Dendritic cell treated with granulocyte-macrophage colony-stimulating factor and Interleukin-4, amounts not matched to agents 40 ng/mL and 50 ng/mL, for 4 days (primary cell): ENCODE data around the gene CAB39L.

Experiments
- H3K27ac Mint-ChIP-seq: one replicate; pipeline ENCODE4 v1.8.0; 2022; ENCODE audit warnings: mild to moderate bottlenecking, mixed read lengths
- H3K27me3 Mint-ChIP-seq: one replicate; pipeline ENCODE4 v1.8.0; 2022; ENCODE audit warnings: mild to moderate bottlenecking, mixed read lengths
- H3K36me3 Mint-ChIP-seq: one replicate; pipeline ENCODE4 v1.8.0; 2022; ENCODE audit warnings: low read depth, mixed read lengths
- H3K4me1 Mint-ChIP-seq: one replicate; pipeline ENCODE4 v1.8.0; 2022; ENCODE audit warnings: low read depth, mixed read lengths
- H3K4me3 Mint-ChIP-seq: one replicate; pipeline ENCODE4 v1.8.0; 2022; ENCODE audit warnings: mild to moderate bottlenecking, moderate library complexity, mixed read lengths
- H3K9me3 Mint-ChIP-seq: one replicate; pipeline ENCODE4 v1.8.0; 2022; ENCODE audit warnings: mixed read lengths
- intact Hi-C: fragments of 100-400 bp; cut with micrococcal nuclease; formaldehyde crosslinking; loops from one replicate; pipeline ENCODE4 v1.15.0; 2022

The CAB39L gene

DNA sequence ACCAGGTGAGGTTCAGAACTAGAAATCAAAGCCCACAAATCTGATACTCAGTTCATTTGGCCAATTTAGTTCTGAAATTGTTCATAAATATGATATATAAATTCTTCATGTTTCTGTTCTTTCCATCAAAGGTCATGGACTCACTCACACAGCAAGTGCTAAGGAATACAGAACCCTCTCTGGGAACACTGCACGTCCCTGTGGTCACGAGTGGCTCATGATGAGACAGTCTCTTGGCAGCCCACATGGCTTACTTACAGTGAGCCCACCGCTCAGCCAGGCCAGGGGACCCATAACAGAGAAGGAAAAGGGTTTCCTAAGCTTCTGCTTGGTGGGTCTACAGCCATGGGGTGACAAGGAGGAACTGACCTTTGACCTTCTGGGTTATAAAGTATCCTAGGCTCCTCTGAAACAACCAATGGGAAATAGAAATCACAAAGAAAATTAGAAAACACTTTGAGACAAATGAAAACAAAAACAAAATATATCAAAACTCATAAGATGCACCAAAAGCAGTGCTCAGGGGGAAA, 128.8 kb downstream of the CAB39L start:
- no peak overlapping the region for H3K4me3 Mint-ChIP-seq
- no peak overlapping the region for H3K27ac Mint-ChIP-seq
- intact Hi-C loops: no loop called here
- no peaks in the 10 kb centered on the region for H3K27me3 Mint-ChIP-seq
- H3K36me3 Mint-ChIP-seq: peaks cover 2% of the 10 kb centered on the region
- H3K4me1 Mint-ChIP-seq: peaks cover 9% of the 10 kb centered on the region
- H3K9me3 Mint-ChIP-seq: no peaks in the 10 kb centered on the region

DNA sequence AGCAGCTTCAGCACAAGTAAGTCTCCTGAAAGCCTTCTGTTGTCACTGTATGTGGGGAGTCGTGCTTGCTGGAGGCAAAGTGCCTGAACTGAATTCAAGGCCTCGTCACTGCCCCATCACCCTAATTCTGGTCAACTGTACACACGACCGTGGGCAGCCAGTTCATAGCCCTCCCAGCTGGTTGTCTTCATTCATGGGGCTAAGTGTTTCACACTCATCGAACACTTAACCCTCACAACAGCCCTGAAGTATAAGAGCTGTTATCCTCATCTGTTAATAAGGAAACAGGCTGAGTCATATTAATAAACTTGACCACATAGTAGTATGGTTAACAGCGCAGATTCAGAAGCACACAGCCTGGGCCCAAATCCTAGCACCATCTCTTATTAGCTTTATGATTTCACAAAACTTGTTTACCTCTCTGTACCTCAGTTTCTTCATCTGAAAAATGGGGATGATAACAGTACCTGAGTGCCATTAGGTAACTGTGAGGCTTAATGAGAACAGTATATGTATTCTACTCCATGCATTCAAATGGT, 129.5 kb downstream of the CAB39L start:
- H3K27ac Mint-ChIP-seq: peak overlapping the region; percentile 31
- peaks cover 6% of the 10 kb centered on the region for H3K36me3 Mint-ChIP-seq
- peaks cover 9% of the 10 kb centered on the region for H3K4me1 Mint-ChIP-seq
- no peaks in the 10 kb centered on the region for H3K27me3 Mint-ChIP-seq
- no peaks in the 10 kb centered on the region for H3K9me3 Mint-ChIP-seq
- no peak overlapping the region for H3K4me3 Mint-ChIP-seq
- intact Hi-C loops: no loop called here

DNA sequence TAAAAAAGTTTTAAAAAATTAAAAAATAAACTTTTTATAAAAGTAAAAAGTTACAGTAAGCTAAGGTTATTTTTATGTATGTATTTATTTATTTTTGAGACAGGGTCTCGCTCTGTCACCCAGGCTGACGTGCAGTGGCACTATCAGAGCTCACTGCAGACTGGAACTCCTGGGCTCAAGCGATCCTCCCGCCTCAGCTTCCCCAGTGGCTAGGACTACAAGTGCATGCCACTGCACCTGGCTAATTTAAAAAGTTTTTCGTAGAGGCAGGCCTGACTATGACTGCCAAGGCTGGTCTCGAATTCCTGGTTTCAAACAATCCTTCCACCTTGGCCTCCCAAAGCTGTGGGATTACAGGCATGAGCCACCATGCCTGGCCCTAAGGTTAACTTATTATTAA, 132.0 kb downstream of the CAB39L start:
- no peak overlapping the region for H3K27ac Mint-ChIP-seq
- no peak overlapping the region for H3K4me3 Mint-ChIP-seq
- peaks cover 6% of the 10 kb centered on the region for H3K36me3 Mint-ChIP-seq
- no peaks in the 10 kb centered on the region for H3K9me3 Mint-ChIP-seq
- H3K4me1 Mint-ChIP-seq: peaks cover 9% of the 10 kb centered on the region
- H3K27me3 Mint-ChIP-seq: no peaks in the 10 kb centered on the region
- intact Hi-C loops: no loop called here

DNA sequence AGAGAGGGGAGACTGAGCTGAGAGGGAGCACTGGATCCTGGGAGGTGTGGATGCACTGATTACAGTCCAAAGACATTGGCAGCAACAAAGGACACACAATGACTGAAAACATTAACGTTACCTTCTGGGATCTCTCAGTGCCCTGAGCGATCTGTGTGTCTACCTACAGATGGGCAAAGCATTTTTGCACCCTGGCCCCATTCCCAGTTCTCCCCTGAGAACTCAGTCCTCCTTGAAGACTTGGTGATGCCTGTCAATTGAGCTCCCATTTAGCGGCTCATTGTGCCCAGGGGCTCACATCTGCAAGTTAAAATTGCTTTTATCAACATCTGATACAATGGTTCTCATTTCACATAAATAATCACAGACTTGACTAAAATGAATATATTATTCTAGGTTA, 133.6 kb downstream of the CAB39L start:
- H3K4me3 Mint-ChIP-seq: no peak overlapping the region

DNA sequence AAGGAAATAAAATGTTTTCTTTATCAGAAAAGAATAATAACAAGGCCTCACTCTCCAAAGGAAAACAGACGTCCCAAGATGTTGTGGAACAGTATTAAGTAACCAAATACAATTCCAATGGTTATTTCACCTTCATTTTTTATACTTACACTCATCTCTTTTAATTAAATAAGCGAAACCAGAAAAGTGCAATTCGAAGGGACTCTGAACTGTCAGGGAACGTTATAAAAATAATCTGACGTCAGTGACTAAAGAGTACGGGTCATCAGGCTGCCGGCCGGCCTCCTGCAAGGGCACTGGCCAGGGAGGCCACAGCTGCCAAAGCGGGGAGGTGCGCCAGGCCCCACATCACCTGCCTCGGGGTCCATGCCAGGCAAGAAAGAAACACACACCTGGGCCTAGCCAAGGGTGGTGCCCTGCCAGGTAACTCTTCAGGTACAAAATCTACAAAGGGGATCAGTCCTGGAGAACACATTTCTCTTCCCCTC, 134.9 kb downstream of the CAB39L start:
- H3K4me3 Mint-ChIP-seq: no peak overlapping the region
- peaks cover 5% of the 10 kb centered on the region for H3K4me1 Mint-ChIP-seq
- intact Hi-C loops: no loop called here

More for the DNA sequence above, 133.6 kb downstream of the CAB39L start:
- intact Hi-C loops: no loop called here
- Mint-ChIP-seq H3K36me3 (peaks cover 6% of the 10 kb centered on the region), H3K9me3 (no peaks in the 10 kb centered on the region), H3K27me3 (no peaks in the 10 kb centered on the region), H3K4me1 (peaks cover 9% of the 10 kb centered on the region), H3K27ac (no peak overlapping the region)

DNA sequence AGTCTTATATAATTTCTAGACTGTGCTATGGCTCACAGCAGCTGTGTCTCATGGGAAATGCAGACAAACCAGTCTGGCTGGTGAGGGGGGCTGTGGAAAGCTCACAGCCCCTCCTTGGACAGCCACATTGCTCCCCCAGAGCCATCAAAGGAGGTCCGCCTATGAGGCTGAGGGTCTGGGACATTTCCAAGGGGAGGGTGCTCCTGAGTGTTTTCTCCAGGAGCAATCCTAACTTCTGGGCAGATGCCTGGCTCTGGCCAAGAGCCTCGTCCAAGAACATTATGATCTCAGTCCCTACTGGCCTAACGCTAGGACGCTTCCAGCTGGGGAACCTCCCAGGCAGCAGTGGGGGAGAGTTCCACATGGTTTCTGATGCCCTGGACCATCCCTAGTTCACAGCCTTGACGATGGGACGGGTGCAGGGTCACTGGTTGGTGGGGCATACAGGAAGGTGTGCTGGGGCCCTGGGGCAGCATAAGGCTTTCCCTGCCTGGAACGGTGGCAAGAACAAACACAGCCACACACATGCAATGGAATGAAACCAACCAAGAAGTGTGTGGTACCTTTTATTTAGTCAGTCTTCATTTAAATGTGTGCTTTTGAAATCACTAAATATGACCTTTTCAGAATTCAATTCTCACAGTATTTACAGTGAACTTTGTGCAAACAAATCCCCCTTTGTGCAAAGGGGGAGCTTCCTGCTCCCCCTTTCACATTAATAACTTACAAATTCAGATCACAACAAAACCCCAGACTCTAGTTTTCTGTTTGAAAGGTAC, 135.6 kb downstream of the CAB39L start:
- Mint-ChIP-seq H3K4me1 (peaks cover 5% of the 10 kb centered on the region), H3K27ac (no peak overlapping the region), H3K27me3 (no peaks in the 10 kb centered on the region), H3K9me3 (no peaks in the 10 kb centered on the region), H3K36me3 (peaks cover 6% of the 10 kb centered on the region), H3K4me3 (no peak overlapping the region)
- intact Hi-C loops: no loop called here

More for the DNA sequence above, 134.9 kb downstream of the CAB39L start:
- Mint-ChIP-seq H3K27ac (no peak overlapping the region), H3K9me3 (no peaks in the 10 kb centered on the region), H3K27me3 (no peaks in the 10 kb centered on the region), H3K36me3 (peaks cover 6% of the 10 kb centered on the region)

DNA sequence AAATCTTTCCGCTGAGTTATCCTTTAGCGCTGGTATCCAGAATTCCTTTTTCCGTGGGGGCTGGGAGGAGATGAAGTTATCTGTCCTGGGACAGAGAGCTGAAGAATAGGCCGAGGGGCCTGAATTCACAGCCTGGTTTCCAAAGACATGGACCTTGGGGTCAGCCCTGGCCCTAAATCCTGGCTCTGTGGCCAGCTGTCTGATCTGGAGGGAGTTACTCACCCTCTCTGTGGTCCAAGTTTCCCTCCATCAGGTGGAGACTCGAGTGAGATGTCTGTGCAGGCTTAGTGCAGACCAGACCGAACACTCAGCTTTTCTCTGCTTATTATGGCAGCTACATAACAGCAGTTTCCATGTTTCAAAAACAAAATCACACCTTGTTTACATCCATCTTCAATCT, 136.5 kb downstream of the CAB39L start:
- Mint-ChIP-seq H3K36me3 (peaks cover 6% of the 10 kb centered on the region), H3K4me3 (no peak overlapping the region), H3K27me3 (no peaks in the 10 kb centered on the region), H3K4me1 (peaks cover 7% of the 10 kb centered on the region), H3K9me3 (no peaks in the 10 kb centered on the region), H3K27ac (no peak overlapping the region)
- intact Hi-C loops: no loop called here

DNA sequence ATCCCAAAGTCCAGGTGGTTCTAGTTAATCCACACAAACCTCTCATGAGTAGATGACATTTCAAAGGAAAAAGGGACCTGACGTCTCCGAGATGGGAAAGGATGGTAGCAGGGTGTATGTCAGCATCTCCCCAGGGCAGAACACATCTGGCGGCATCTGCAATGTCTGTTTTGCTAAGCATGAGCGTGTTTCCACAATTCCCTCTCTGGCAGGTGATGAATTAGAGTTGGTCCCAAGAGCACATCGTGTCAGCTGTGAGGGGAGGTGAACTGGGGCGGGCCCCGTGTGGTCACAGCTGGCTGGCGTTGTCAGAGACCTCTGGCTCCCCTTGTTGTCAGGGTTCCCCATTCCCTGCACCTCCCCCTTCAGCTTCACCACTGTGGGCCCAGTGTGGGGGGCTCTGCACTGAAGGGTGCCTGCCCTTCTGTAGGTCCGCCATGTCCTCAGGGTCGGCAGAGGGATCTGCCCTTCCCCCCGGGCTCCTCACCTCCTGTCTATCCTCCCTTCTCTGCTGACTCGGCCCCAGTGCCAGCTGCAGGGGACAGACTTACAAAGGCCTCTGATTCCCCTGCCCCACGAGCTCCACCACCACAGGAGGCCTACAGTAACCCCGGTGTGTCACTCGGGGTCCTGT, 138.0 kb downstream of the CAB39L start:
- no peaks in the 10 kb centered on the region for H3K9me3 Mint-ChIP-seq
- intact Hi-C loops: no loop called here
- H3K36me3 Mint-ChIP-seq: peaks cover 6% of the 10 kb centered on the region
- H3K27ac Mint-ChIP-seq: no peak overlapping the region
- no peak overlapping the region for H3K4me3 Mint-ChIP-seq
- no peaks in the 10 kb centered on the region for H3K27me3 Mint-ChIP-seq
- peaks cover 13% of the 10 kb centered on the region for H3K4me1 Mint-ChIP-seq

DNA sequence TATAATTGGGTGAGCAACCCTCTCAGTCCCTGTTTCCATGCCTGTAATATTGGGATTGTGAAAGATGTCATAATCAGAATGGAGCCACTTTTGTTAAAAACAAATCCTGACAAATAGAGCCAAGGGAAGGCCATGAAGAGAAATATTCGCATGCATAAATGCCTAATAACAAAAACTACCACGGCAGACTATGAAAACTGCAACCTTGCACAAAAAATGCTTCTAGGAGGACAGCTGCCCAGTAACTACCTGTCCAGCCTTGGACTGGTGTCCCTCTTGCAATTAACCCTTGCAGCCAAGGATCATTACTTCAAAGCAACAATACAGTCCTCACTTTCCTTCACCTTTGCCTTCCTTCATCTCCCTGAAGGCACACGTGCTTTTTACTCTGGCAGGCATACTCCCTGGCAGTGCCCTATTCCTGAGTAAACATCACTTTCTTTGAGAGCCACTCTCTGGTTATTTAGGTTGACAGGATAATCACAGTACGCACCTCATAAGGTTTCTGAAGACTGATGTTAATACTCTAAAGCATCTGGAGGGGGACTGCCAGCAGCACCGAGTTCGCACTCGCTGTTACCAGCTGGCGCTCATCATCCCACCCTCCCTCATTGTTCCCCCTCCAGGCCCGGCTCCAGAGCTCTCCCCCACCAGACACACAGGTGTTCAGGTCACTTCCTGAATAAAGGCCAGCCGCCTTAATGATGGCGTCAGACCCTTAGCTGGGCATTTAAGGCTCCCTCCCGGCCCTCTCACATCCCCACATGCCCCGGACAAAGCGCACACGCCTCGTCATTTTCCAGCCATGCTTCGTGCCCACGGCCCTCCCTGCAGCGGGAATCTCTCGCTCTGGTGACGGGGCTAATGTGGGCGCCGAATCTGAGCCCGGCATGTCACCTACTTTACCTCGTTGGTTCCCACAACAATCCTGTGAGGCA, 138.8 kb downstream of the CAB39L start:
- intact Hi-C loops: no loop called here
- Mint-ChIP-seq H3K36me3 (peaks cover 4% of the 10 kb centered on the region), H3K27ac (no peak overlapping the region)

DNA sequence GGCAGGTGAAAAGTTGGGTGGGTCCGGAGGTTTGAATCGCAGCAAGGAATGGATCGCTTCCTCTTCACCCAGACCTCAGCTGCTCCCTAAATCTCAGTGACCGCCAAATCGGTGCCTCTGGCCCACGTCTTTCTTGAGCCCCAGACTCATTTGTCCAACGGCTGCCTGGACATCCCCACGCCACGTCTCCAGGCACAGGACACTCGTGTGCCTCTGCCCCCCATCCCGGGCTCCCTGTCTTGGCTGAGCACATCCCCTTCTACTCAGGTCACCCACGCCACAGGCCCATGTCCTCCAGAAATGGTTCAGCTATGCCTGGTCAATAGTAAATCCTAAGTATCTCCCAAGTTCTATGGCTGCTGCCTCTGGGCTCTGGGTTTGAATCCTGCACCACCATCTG, 139.5 kb downstream of the CAB39L start:
- H3K27ac Mint-ChIP-seq: no peak overlapping the region
- no peaks in the 10 kb centered on the region for H3K9me3 Mint-ChIP-seq
- H3K36me3 Mint-ChIP-seq: no peaks in the 10 kb centered on the region
- no peaks in the 10 kb centered on the region for H3K27me3 Mint-ChIP-seq
- no peak overlapping the region for H3K4me3 Mint-ChIP-seq
- peaks cover 13% of the 10 kb centered on the region for H3K4me1 Mint-ChIP-seq
- intact Hi-C loops: no loop called here

More for the DNA sequence above, 138.8 kb downstream of the CAB39L start:
- no peaks in the 10 kb centered on the region for H3K9me3 Mint-ChIP-seq
- no peaks in the 10 kb centered on the region for H3K27me3 Mint-ChIP-seq
- peaks cover 13% of the 10 kb centered on the region for H3K4me1 Mint-ChIP-seq
- H3K4me3 Mint-ChIP-seq: no peak overlapping the region

DNA sequence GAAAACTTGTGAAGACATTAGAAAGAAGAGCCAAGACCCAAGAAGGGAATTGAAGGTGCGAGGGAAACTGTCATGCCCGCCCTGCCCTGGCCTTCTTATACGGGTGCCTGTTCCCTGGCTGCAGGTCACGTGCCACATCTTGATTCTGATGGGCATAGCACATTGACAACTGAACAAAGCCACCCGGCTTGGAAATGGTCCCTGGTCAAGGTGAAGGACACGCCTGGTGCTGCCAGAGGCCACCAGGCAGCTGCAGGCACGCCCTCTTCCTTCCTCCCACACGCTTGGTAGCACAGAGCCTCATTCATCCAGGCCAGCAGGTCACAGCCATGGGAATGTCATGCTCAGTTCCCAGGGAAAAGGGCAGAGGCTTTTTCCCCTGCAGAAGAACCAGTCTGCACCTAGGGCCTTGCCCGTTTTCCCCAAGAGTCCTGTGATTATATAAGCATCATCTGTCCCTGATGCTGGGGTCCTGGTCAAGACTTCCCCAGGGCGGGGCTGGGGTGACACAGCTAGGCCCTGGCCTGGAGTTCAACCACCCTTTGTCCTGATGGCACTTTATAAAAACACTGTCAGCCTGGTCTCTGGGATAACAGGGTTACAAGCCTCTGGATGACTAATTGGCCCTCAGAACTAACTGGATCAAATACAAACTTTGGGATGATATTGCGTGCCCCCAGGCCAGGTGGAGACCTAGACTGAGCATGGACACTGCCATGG, 140.2 kb downstream of the CAB39L start:
- no peaks in the 10 kb centered on the region for H3K9me3 Mint-ChIP-seq
- H3K27me3 Mint-ChIP-seq: no peaks in the 10 kb centered on the region
- peaks cover 13% of the 10 kb centered on the region for H3K4me1 Mint-ChIP-seq
- H3K27ac Mint-ChIP-seq: no peak overlapping the region
- H3K4me3 Mint-ChIP-seq: no peak overlapping the region
- intact Hi-C loops: no loop called here
- no peaks in the 10 kb centered on the region for H3K36me3 Mint-ChIP-seq

DNA sequence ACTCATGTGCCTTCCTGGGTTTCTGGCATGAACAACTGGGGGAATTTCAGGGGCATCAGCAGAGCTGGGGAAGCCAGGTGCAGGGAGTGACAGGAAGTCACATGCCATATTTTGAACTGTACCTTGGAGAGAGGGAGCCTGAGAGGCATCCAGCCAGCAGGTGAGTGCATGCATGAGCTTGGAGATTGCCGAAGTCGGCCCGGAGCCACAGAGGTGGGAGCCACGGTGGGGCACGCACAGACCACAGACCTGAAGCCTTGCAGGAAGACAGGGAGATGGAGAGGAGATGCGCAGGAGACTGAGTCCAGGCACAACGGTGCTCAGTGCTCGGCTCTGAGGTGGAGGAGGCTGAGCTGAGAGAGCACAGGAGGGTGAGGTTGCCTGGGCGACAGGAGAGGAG, 141.0 kb downstream of the CAB39L start:
- intact Hi-C loops: no loop called here
- peaks cover 13% of the 10 kb centered on the region for H3K4me1 Mint-ChIP-seq
- H3K4me3 Mint-ChIP-seq: no peak overlapping the region
- H3K36me3 Mint-ChIP-seq: no peaks in the 10 kb centered on the region
- no peak overlapping the region for H3K27ac Mint-ChIP-seq
- H3K9me3 Mint-ChIP-seq: no peaks in the 10 kb centered on the region
- H3K27me3 Mint-ChIP-seq: no peaks in the 10 kb centered on the region

DNA sequence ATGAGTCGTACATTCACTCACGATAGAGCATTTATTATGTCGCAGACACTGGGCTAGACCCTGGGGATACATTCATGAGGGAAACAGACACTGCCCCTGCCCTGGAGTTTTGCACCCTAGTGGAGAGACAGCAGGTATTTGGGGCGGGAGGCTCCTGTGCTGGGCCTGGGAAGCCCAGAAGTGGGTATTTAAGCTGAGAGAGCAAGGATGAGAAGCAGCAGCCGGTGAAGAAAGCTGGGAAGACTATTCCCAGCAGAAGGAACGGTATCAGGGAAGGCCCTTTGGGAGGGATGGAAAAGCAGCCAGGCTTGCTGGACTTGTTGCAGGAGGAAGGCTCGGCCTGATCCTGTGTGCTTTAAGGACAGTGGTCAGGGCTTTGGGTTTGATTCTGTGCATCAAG, 141.6 kb downstream of the CAB39L start:
- Mint-ChIP-seq H3K36me3 (no peaks in the 10 kb centered on the region), H3K27ac (no peak overlapping the region), H3K4me1 (peaks cover 13% of the 10 kb centered on the region), H3K4me3 (no peak overlapping the region), H3K27me3 (no peaks in the 10 kb centered on the region), H3K9me3 (no peaks in the 10 kb centered on the region)
- intact Hi-C loops: no loop called here
